Fibroblast of skin of back (primary cell): ENCODE data around the gene SLC12A6.
"Not testable (repeated sequence)": the region's sequence is repeated elsewhere in the genome, so short reads cannot be mapped to it uniquely, and the experiment has no call there.

Experiments used
- DNase-seq: peaks from one replicate; pipeline ENCODE4 v3.0.0-alpha.2; 2013

SLC12A6 gene

GRCh38 chr15:34252545-34252944 lies 85.0 kb downstream of the SLC12A6 start:
- no peak for DNase-seq

GRCh38 chr15:34248190-34248589 lies 89.4 kb downstream of the SLC12A6 start:
- DNase-seq: no peak

GRCh38 chr15:34246276-34246976 lies 91.2 kb downstream of the SLC12A6 start:
- no peak for DNase-seq

- DNase-seq: no peak
These were observed 94.4 kb downstream of the SLC12A6 start for GRCh38 chr15:34243226-34243625.

GRCh38 chr15:34242331-34242710 lies 95.3 kb downstream of the SLC12A6 start:
- no peak for DNase-seq

- DNase-seq: peak; percentile 50
These were observed 95.9 kb downstream of the SLC12A6 start for GRCh38 chr15:34241376-34242330.

- DNase-seq: no peak
These were observed 97.0 kb downstream of the SLC12A6 start for GRCh38 chr15:34240537-34240936.

GRCh38 chr15:34239151-34239808 lies 98.3 kb downstream of the SLC12A6 start:
- peak; percentile 98 for DNase-seq

GRCh38 chr15:34233614-34234013 lies 104.0 kb downstream of the SLC12A6 start:
- DNase-seq: no peak

GRCh38 chr15:34223904-34224596 lies 113.5 kb downstream of the SLC12A6 start:
- DNase-seq: no peak

GRCh38 chr15:34217587-34218225 lies 119.9 kb downstream of the SLC12A6 start:
- peak; percentile 81 for DNase-seq

GRCh38 chr15:34216527-34217270 lies 120.9 kb downstream of the SLC12A6 start:
- DNase-seq: no peak

GRCh38 chr15:34214135-34214534 lies 123.4 kb downstream of the SLC12A6 start:
- no peak for DNase-seq

- no peak for DNase-seq
These were observed 123.9 kb downstream of the SLC12A6 start for GRCh38 chr15:34213690-34214089.

GRCh38 chr15:34209421-34210282 lies 127.9 kb downstream of the SLC12A6 start, which contains the start of gene KATNBL1:
Gene KATNBL1, minus strand, starts transcription at chr15:34210096. Its CDS starts 46,420 bp downstream, at chr15:34163676.
- DNase-seq: peak; percentile 93

- no peak for DNase-seq
These were observed 131.6 kb downstream of the SLC12A6 start for GRCh38 chr15:34206011-34206410.

GRCh38 chr15:34203936-34204335 lies 133.6 kb downstream of the SLC12A6 start:
- no peak for DNase-seq

- DNase-seq: no peak
These were observed 134.3 kb downstream of the SLC12A6 start for GRCh38 chr15:34203305-34203704.

- DNase-seq: not testable (repeated sequence)
These were observed 144.3 kb downstream of the SLC12A6 start for GRCh38 chr15:34193272-34193671.

GRCh38 chr15:34188711-34189110 lies 148.9 kb downstream of the SLC12A6 start:
- DNase-seq: no peak
